Testis (tissue), 2 donors: ENCODE data around the gene CDK8.

Experiments
- CTCF ChIP-seq, 3 experiments: fragments of 450-650 bp in 2 of 3; fragments of 200-600 bp in 1 of 3; sonication (generic) in 1 of 3; IDR thresholded peaks; one replicate each; pipeline ENCODE4 v1.5.1; 2016 to 2019; ENCODE audit warnings: antibody characterized with exemption in 3 of 3, mild to moderate bottlenecking in 2 of 3, moderate library complexity in 1 of 3
- POLR2A ChIP-seq: fragments of 450-650 bp; IDR thresholded peaks from one replicate; pipeline ENCODE4 v1.6.1; 2017; ENCODE audit warnings: antibody characterized with exemption, mild to moderate bottlenecking, moderate library complexity

- no peak for TF ChIP-seq POLR2A
- no peak for TF ChIP-seq CTCF (IDR thresholded peaks at IDR 0.05)
Observed at GRCh38 chr13:26435646-26436045, 181.7 kb downstream of the CDK8 start.
